Myocyte (in vitro differentiated cells): Measurements from ENCODE around the gene KIAA1328. TPM values are rescaled to one million over a fixed set of nuclear protein-coding genes. Genes with fewer than 3 reads are reported as not detected.
"Not testable (repeated sequence)": the region's sequence is repeated elsewhere in the genome, so short reads cannot be mapped to it uniquely, and the experiment has no call there.

Source experiments
- DNase-seq: peaks from one replicate; pipeline ENCODE4 v3.0.0-alpha.2; 2012; ENCODE audit warnings: low read depth
- total RNA-seq: library from RNA; depleted of rRNA; stranded (reverse); fragments of >200 nt; gene quantifications from 2 replicates; pipeline ENCODE4 v1.2.3, GENCODE V29; 2014

KIAA1328 gene
- total RNA-seq, 1 donor from 2014 or later = 4.5 TPM

- DNase-seq = no peak
Measured at GRCh38 chr18:36885981-36886380, 57.1 kb downstream of the KIAA1328 start.

- DNase-seq = no peak
Measured at GRCh38 chr18:36887114-36887513, 58.2 kb downstream of the KIAA1328 start.

GRCh38 chr18:36887864-36888263, 58.9 kb downstream of the KIAA1328 start:
- no peak for DNase-seq

- no peak for DNase-seq
Measured at GRCh38 chr18:36888778-36889177, 59.9 kb downstream of the KIAA1328 start.

- DNase-seq = peak; percentile 63
Measured at GRCh38 chr18:36889321-36889720, 60.4 kb downstream of the KIAA1328 start.

GRCh38 chr18:36889742-36890141, 60.8 kb downstream of the KIAA1328 start:
- DNase-seq = peak; percentile 46

- DNase-seq = no peak
Measured at GRCh38 chr18:36890598-36890997, 61.7 kb downstream of the KIAA1328 start.

GRCh38 chr18:36893227-36893626, 64.3 kb downstream of the KIAA1328 start:
- no peak for DNase-seq

- DNase-seq = no peak
Measured at GRCh38 chr18:36895606-36896005, 66.7 kb downstream of the KIAA1328 start.

GRCh38 chr18:36897253-36897652, 68.3 kb downstream of the KIAA1328 start:
- no peak for DNase-seq

GRCh38 chr18:36899289-36899688, 70.4 kb downstream of the KIAA1328 start:
- peak; percentile 17 for DNase-seq

GRCh38 chr18:36900466-36900865, 71.5 kb downstream of the KIAA1328 start:
- DNase-seq = no peak

- no peak for DNase-seq
Measured at GRCh38 chr18:36901277-36901701, 72.4 kb downstream of the KIAA1328 start.

- no peak for DNase-seq
Measured at GRCh38 chr18:36903215-36903928, 74.4 kb downstream of the KIAA1328 start.

GRCh38 chr18:36905571-36905970, 76.6 kb downstream of the KIAA1328 start:
- no peak for DNase-seq

GRCh38 chr18:36909282-36909681, 80.4 kb downstream of the KIAA1328 start:
- DNase-seq = not testable (repeated sequence)

- DNase-seq = no peak
Measured at GRCh38 chr18:36912887-36913286, 84.0 kb downstream of the KIAA1328 start.

- DNase-seq = no peak
Measured at GRCh38 chr18:36917907-36918306, 89.0 kb downstream of the KIAA1328 start.

- no peak for DNase-seq
Measured at GRCh38 chr18:36929601-36930000, 100.7 kb downstream of the KIAA1328 start.

- DNase-seq = no peak
Measured at GRCh38 chr18:36931106-36931505, 102.2 kb downstream of the KIAA1328 start.

- DNase-seq = peak; percentile 14
Measured at GRCh38 chr18:36933552-36933951, 104.6 kb downstream of the KIAA1328 start.

- peak; percentile 34 for DNase-seq
Measured at GRCh38 chr18:36934884-36935283, 106.0 kb downstream of the KIAA1328 start.

GRCh38 chr18:36942264-36942663, 113.3 kb downstream of the KIAA1328 start:
- peak; percentile 37 for DNase-seq
